HG02884 (cell line): ENCODE results near the gene CCL19.
A peak's percentile ranks its signal among the peaks of the same experiment; 100 is the strongest.

Experiments
- ATAC-seq: cut with Tn5 transposase; IDR thresholded peaks from one replicate; pipeline ENCODE4 v1.9.1; 2021; ENCODE audit warnings: mild to moderate bottlenecking, moderate library complexity; ENCODE audit not compliant: unreplicated experiment

Gene CCL19

DNA sequence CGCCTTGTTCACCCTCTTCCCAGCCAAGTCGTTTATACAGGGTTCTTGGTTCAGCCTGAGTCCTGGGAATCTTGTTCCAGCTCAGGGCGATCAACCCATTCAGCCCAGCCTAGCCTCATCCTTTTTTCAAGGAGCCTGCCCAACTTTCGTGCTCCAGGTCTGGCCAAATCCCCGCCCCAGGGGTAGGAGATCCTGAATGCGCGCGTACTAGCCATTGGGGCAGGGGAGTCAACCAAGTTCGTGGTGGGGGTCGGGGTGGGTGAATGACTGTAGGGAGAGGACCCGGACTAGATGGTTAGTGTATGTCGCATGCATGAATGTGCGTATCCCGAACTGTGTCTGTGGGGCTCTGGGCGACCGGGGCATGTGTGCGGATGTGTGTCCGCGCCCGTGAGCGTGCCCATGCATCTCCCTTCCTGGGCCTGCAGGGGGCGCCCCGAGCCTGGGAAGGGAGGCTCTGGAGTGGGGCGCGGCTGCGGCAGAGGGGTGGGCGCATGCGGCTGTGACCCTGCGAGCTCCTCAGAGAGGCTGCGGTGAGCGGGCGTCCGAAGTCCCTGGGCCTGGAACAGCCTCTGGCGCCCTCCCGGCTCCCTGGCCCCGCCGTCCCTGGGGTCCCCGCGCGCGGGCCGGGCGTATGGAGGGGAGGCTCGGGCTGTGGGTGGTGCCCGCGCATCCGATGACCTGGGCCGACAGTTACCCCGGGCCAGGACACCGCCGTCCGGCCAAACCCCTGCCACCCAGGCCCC is 10.1 kb upstream of the CCL19 start:
- ATAC-seq = no peak

DNA sequence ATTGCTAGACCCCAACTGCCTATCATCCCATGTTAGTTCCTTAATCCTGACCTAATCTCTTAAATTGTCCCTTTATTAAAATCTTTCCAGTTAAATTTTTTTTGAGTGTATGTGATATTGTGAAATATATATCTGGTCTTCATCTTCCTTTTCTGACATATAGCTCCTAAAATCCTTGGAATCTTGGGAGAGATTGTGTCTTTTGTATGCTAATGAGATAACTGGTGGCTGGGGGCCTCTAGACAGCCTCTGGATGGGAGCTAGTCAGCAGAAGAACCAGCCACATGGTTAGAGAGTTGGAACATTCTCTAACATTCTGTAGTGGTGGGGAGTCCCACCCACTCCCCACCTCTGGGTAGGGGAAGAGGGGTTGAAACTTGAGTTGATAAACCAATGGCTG is 3.7 kb upstream of the CCL19 start:
- no peak for ATAC-seq

- ATAC-seq = no peak
Measured at GRCh38 chr9:34693560-34693959, 2.5 kb upstream of the CCL19 start.

- no peak for ATAC-seq
Measured at GRCh38 chr9:34691936-34692315, 850 bp upstream of the CCL19 start.

DNA sequence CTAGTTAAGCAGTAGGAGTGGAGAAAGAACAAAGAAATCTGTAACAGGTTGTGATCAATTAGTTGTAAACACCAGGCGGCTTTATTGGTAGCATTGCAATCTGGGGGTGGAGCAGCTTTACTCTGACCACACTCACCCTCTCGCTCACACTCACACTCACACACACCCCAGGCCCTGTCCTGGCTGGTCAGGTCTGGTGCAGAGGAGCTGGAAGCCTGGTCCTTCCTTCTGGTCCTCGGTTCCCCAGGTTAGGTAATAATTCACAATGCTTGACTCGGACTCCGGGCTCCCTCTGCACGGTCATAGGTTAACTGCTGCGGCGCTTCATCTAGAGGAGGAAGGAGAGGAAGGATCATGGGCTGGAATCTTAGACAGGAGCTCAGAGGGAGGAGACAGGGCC is 1.6 kb downstream of the CCL19 start:
- ATAC-seq = no peak

DNA sequence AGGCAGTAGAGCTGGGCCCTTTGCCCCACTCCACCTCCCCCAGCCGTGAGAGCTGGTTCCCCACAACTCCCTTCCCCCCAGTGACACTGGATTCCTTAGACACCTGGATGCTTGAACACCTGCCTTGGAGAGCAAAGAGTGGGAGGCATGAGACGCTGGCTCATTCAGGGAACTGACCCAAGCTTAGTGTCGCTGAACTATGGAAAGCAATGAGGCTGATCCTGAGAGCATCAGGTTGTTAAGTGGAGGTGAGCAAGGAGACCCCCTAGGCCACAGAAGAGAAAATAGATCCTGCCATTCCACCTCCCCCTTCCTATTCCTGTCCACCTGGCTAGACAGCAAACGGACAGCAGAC is 2.0 kb downstream of the CCL19 start:
- no peak for ATAC-seq

- ATAC-seq = no peak
Measured at GRCh38 chr9:34688329-34689115, 2.6 kb downstream of the CCL19 start.

DNA sequence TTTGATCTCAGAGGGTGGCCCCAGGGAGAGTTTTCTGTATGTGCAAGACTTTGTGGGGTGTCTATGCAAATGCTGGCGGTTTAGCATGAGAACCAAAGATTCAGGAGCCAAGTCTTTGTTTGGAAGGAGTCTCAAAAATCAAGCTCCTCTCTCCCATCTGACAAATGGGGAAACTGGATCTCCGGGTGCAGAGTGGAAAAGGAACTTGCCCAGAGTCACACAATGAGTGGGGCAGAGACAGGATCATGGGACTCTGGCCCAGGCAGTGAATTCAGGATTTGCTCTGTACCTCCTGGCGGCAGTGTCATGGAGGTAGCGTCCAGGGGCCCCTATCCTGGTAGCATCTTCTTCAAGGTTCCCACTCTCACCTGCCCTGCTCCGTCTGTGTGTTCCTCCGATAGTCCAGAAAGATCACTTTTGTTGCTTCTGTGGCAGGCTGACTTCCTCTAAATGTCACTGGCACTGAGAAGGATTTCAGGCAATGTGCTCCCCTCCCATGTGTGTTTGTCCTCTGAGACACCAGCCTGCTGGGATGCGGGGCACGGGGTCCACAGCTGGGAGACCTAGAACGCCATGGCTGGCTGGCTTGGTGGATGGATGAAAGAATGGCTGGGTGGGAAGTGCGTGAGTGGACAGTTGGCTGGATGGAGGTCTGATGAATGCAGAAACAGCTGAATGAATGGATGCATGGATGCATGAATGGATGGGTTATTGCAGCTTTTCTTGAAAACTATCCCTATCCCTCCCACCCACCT is 3.6 kb downstream of the CCL19 start:
- no peak for ATAC-seq

- ATAC-seq = no peak
Measured at GRCh38 chr9:34686732-34687131, 4.3 kb downstream of the CCL19 start.

GRCh38 chr9:34686231-34686630 is 4.8 kb downstream of the CCL19 start:
- ATAC-seq = no peak

GRCh38 chr9:34685591-34685990 is 5.5 kb downstream of the CCL19 start:
- ATAC-seq = no peak

DNA sequence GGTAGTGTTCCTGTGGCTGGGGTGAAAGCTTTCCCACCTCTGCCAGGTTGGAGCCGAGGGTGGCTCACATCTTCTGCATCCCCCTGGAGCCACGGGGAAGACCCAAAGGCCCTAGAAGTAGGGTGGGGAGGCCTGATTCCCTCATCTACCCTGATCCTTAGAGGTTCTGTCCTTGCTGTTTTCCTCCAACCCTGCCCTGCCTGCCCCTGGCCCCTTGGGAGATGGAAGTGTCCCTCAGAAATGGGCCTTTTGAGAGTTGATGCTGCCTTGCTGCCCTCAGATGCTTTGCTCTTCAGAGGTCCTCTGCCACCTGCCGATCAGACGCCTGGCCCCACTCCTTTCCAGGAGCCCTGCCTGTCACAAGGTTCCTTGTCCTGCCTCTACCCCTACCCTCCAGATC is 6.3 kb downstream of the CCL19 start:
- no peak for ATAC-seq

DNA sequence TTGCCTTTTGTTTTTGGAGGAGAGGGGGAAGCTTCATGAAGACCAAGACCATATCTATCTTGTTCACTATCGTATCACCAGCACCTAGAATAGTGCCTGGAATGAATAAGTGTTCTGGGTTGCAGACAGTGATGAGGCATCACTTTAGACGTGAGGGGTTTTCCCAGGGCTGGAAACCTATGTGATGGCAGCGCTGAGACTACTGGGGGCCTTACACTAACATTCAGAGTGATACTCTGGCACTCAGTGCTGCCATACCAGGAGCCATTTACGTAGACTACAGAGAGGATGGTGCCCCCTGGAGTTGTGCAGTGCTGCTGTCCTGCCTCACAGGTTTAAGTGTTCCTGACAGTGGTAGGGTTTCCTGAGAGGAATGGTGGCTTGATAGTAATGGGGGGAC is 6.9 kb downstream of the CCL19 start:
- ATAC-seq = no peak

DNA sequence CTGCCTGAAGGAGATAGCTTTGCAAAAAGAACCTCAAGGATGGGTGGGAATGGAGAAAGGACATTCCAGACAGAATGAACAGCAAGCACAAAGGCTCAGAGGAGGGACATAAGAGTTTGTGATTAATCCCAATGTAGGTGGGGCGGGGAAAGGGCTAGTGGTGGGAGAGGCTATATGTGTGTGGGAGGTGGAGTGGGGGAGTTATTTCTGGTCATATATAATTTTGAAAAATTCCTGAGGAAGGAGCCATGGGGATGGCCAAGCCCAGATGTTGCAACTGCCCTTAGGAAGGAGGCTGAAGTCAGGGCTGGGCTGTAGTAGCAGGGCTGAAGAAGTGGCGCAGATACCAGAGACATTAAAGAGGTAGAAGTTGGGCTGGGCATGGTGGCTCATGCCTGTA is 15.2 kb downstream of the CCL19 start:
- no peak for ATAC-seq

DNA sequence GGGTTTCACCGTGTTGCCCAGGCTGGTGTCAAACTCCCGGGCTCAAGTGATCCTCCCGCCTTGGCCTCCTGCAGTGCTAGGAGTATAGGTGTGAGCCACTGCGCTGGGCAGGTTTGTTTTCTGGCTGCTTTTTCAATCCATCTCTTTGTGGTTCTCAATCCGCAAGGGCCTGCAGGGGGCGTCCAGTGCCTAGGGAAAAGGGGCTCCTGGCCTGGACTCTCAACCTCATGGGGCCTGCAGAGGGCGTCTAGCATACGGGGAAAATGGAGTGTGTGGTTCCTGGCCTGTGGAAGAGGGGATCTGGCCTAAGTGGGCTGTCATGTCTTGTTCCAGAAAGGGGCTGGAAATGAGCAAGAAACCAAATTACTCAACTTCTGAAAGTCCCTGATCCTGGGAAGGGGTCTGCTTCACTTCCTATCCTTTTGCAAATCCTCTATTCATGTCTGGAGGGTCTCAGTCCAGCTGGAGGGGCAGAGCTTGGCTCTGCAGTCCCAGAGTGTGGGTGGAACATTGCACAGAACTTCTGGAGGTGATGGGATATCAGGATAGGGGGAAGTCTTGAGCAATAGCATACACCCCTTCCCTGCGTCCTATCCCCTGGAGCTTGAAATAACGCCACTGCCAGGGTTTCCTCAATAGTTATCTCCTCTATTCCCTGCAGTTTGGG is 15.9 kb downstream of the CCL19 start:
- no peak for ATAC-seq

DNA sequence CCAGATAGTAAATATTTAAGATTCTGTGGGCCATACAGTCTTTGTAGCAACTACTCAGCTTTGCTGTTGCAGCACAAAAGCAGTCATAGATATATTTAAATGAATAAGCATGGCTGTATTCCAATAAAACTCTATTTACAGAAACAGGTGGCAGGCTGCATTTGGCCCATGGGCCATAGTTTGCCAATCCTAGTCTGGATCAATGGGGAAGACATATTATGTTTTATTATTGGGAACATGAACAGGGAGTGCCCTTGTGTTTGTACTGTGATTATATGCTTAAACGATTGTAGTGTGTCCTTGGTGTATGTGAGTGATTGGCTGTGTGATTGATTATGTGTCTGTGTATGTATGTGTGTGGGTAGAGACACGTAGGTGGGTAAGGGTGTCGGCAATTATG is 16.6 kb downstream of the CCL19 start:
- ATAC-seq = no peak

DNA sequence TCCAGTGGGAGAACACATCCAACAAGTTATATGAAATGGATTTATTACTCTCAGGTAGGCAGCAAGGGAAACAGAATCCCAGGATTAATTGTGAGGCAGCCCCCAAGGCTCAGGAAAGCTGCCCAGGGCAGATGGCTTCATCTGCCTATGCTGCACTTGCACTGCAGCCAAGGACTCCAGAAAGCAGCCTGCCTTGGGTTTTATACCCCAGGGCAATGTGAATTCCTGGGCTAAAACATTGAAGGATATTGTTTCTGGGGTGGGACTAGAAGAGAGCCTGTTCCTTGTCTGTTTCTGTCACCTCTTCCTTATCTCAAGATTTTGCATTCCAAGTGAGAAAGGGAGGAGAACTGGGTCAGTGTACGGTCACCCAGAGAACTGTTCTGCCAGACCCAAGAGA is 19.8 kb downstream of the CCL19 start:
- ATAC-seq = no peak

GRCh38 chr9:34669809-34670562 is 21.1 kb downstream of the CCL19 start:
- no peak for ATAC-seq

DNA sequence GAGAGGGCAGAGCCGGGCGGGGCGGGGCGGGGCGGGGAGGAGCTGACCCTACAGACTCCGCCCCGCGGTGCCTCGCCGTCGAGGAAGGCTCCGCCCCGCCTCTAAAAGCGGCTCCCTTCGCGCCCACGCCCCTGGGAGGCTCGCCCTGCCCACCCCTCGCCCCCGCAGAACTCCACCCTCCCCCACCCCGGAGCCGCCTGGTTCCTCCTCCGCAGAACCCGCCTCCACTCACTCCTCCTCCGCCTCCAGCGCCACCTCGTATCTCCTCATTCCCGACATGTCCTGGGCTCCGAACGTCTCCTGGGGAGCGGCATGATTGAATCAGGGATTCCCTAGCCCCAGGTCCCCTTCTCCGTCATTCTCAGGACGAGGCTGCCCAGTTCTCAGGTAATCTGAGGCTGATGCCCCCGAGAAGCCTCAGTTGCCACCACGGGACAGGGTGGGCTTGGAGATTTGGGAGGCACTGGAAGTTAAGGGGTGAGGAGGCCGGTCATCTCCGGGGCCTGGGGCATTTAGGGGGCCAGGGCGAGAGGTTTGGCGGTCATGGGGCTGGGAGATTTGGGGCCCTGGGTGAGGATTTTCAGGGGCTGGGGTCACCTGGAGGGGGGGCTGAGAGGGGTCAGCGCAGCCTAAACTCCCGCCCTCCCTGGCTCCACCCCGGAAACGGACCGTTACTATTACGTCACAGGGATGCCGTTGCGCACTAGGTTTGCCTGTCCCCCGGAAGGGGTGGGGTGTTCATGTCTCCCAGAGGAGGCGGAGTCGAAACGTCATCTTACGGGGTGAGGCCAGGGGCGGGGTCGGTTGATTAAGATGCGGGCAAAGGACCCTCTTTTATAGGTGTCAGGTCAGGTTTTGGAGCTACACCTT is 25.5 kb downstream of the CCL19 start:
- peak; percentile 56 for ATAC-seq

DNA sequence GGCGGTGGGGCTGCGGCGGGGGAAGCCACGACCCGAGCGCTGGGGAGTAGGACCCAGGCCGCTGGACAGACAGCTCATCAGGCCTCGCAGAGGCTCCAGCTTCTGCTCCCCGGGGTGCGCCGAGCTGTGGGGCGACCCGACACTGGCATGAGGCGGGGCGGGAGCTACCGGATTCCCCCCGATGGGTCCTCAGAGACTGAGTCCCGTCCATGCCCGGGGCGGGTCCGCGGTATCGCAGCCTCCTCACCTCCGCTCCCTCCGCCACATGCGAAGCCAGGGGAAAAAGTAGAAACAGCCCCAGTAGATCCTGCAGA is 26.1 kb downstream of the CCL19 start:
- ATAC-seq = peak; percentile 2
